Spleen (tissue), 11 donors: Measurements from ENCODE around the gene DEPP1. TPM values are rescaled to one million over a fixed set of nuclear protein-coding genes. Genes with fewer than 3 reads are reported as not detected.

Source experiments
- DNase-seq: peaks from one replicate; pipeline ENCODE4 v3.0.0-alpha.2; 2020
- H3K27ac ChIP-seq, 8 donors: fragments of 200-600 bp; sonication (generic) in 7 of 8; 1 replicate in 4 of 8; 2 replicates in 4 of 8; pipeline versions ENCODE4 v1.5.0 to v1.8.0; 2016 to 2021; ENCODE audit warnings: inconsistent platforms in 4 of 8, mild to moderate bottlenecking in 4 of 8, moderate library complexity in 1 of 8
- H3K27me3 ChIP-seq, 7 donors: fragments of 200-600 bp; sonication (generic) in 6 of 7; replicated peaks in 1 of 7; 1 replicate in 4 of 7; 2 replicates in 3 of 7; pipeline versions ENCODE4 v1.5.0 to v1.8.0; 2016 to 2021; ENCODE audit warnings: inconsistent platforms in 3 of 7, mild to moderate bottlenecking in 1 of 7
- H3K36me3 ChIP-seq, 6 donors: fragments of 200-600 bp; sonication (generic) in 5 of 6; 1 replicate in 4 of 6; 2 replicates in 2 of 6; pipeline versions ENCODE4 v1.5.0 to v1.8.0; 2016 to 2021; ENCODE audit warnings: inconsistent platforms in 2 of 6
- H3K4me1 ChIP-seq, 6 donors: fragments of 200-600 bp; sonication (generic) in 5 of 6; 1 replicate in 3 of 6; 2 replicates in 3 of 6; pipeline versions ENCODE4 v1.5.0 to v1.8.0; 2016 to 2021; ENCODE audit warnings: inconsistent platforms in 3 of 6
- H3K4me3 ChIP-seq, 8 donors: fragments of 200-600 bp; sonication (generic) in 7 of 8; 1 replicate in 4 of 8; 2 replicates in 4 of 8; pipeline versions ENCODE4 v1.5.0 to v1.8.0; 2016 to 2021; ENCODE audit warnings: inconsistent platforms in 4 of 8, mild to moderate bottlenecking in 4 of 8, moderate library complexity in 2 of 8
- H3K9me3 ChIP-seq, 8 donors: fragments of 200-600 bp; sonication (generic) in 7 of 8; 1 replicate in 4 of 8; 2 replicates in 4 of 8; pipeline versions ENCODE4 v1.5.0 to v1.8.0; 2016 to 2021; ENCODE audit warnings: inconsistent platforms in 4 of 8
- CTCF ChIP-seq, 11 experiments: fragments of 200-600 bp in 7 of 11; fragments of 450-650 bp in 4 of 11; sonication (generic) in 4 of 11; IDR thresholded peaks in 8 of 11; conservative IDR thresholded peaks in 3 of 11; 1 replicate in 7 of 11; 2 replicates in 4 of 11; pipeline versions ENCODE4 v1.4.0 to v1.8.0; 2016 to 2021; ENCODE audit warnings: antibody characterized with exemption in 11 of 11, inconsistent platforms in 4 of 11, mild to moderate bottlenecking in 1 of 11
- POLR2A ChIP-seq, 3 donors: fragments of 450-650 bp; IDR thresholded peaks; one replicate each; pipeline ENCODE4 v1.5.1; 2017; ENCODE audit warnings: antibody characterized with exemption in 3 of 3, mild to moderate bottlenecking in 1 of 3
- POLR2AphosphoS5 ChIP-seq, 3 donors: sonication (generic); formaldehyde crosslinking; IDR thresholded peaks; one replicate each; pipeline ENCODE4 v1.5.1; 2017; ENCODE audit warnings: antibody characterized with exemption in 3 of 3
- WGBS, 5 donors: extraction: QIAGEN DNeasy Blood & Tissue Kit in 3 of 5; methylation state at CpG; one replicate each; pipeline versions ENCODE4 v1.1.5 to v1.1.7; 2013 to 2018; 5-methylcytosine and 5-hydroxymethylcytosine counted together
- intact Hi-C: fragments of 100-400 bp; cut with DNase I; formaldehyde crosslinking; loops from one replicate; pipeline ENCODE4 v1.15.0; 2023; ENCODE audit warnings: low total_unique reads
- polyA plus RNA-seq, 3 donors: library from polyadenylated mRNA; stranded (reverse); fragments of 200-250 nt; gene quantifications; one replicate each; pipeline ENCODE4 v1.2.1, GENCODE V29; 2013
- total RNA-seq, 7 donors: library from RNA; depleted of rRNA in 3 of 7; stranded (reverse); fragments of >200 nt in 3 of 7; fragmentation: NEBNext Ultra II Directional in 4 of 7; extraction: Animal tissue kit (Norgen Biotek cat#: 25700) in 4 of 7; gene quantifications; one replicate each; pipeline versions ENCODE4 v1.1.0 to v1.2.1, GENCODE V29; 2016 to 2021
- donor health status: healthy with polysubstance abuse.
- donor health status: DM: no; HTN: no; CAD: no; lungs with moderate emphysema.
- donor health status: DM: no; HTN: no; CAD: no.
- donor health status: Bipolar disorder and iron deficiency.
- donor health status: healthy.
- donor health status: DM: no; HTN: no; CAD: no.
- donor health status: DM: yes; HTN: yes; CAD: no.

Gene DEPP1
- total and polyA plus RNA-seq, 10 donors: 9.5 to 90.1 (median 18.4) TPM

GRCh38 chr10:44992070-44992731 is 13.6 kb upstream of the DEPP1 start:
- 89 to 97% (median 91%) methylated on average over 7 to 11 of the region's 11 CpGs for WGBS, 5 donors
- Histone ChIP-seq H3K27ac (no peak overlapping the region), H3K27me3 (no peaks in the 10 kb centered on the region), H3K4me3 (no peak overlapping the region), H3K4me1 (peaks cover 0 to 37% (median 18%) of the 10 kb centered on the region in 6 donors), H3K9me3 (no peaks in the 10 kb centered on the region), H3K36me3 (peaks cover 0 to 66% (median 10%) of the 10 kb centered on the region in 6 donors)
- no peak for DNase-seq
- TF ChIP-seq POLR2A (IDR thresholded peaks at IDR 0.05) (no peak), POLR2AphosphoS5 (IDR thresholded peaks at IDR 0.05) (peak in 1 of 3 donors; percentile 23)
- intact Hi-C loops: no loop called here

- intact Hi-C loops: no loop called here
- 73 to 89% (median 84%) methylated on average over 5 of the region's 5 CpGs for WGBS, 5 donors
- Histone ChIP-seq H3K4me1 (peaks cover 0 to 31% (median 16%) of the 10 kb centered on the region in 6 donors), H3K36me3 (peaks cover 0 to 72% (median 10%) of the 10 kb centered on the region in 6 donors), H3K9me3 (no peaks in the 10 kb centered on the region), H3K27ac (no peak overlapping the region), H3K27me3 (no peaks in the 10 kb centered on the region), H3K4me3 (no peak overlapping the region)
- no peak for DNase-seq
- TF ChIP-seq POLR2AphosphoS5 (IDR thresholded peaks at IDR 0.05) (no peak), POLR2A (IDR thresholded peaks at IDR 0.05) (no peak), CTCF (IDR thresholded peaks at IDR 0.05 in 8 of 11, conservative IDR thresholded peaks at IDR 0.05 in 3 of 11) (no peak)
These were observed 13.0 kb upstream of the DEPP1 start for GRCh38 chr10:44991571-44991970.

- WGBS, 5 donors: 91 to 98% (median 96%) methylated on average over 7 of the region's 7 CpGs
- DNase-seq: no peak
- Histone ChIP-seq H3K27me3 (no peaks in the 10 kb centered on the region), H3K9me3 (no peaks in the 10 kb centered on the region), H3K27ac (no peak overlapping the region), H3K36me3 (peaks cover 0 to 78% (median 10%) of the 10 kb centered on the region in 6 donors), H3K4me3 (no peak overlapping the region), H3K4me1 (peaks cover 0 to 25% (median 11%) of the 10 kb centered on the region in 6 donors)
- TF ChIP-seq CTCF (IDR thresholded peaks at IDR 0.05 in 8 of 11, conservative IDR thresholded peaks at IDR 0.05 in 3 of 11) (no peak), POLR2AphosphoS5 (IDR thresholded peaks at IDR 0.05) (no peak)
- intact Hi-C loops: no loop called here
These were observed 12.4 kb upstream of the DEPP1 start for GRCh38 chr10:44990965-44991364.

- H3K27ac ChIP-seq: no peak overlapping the region
- peaks cover 0 to 85% (median 10%) of the 10 kb centered on the region in 6 donors for H3K36me3 ChIP-seq
- DNase-seq: no peak
- TF ChIP-seq POLR2AphosphoS5 (IDR thresholded peaks at IDR 0.05): no peak
- TF ChIP-seq CTCF (IDR thresholded peaks at IDR 0.05 in 8 of 11, conservative IDR thresholded peaks at IDR 0.05 in 3 of 11): no peak
- TF ChIP-seq POLR2A (IDR thresholded peaks at IDR 0.05): no peak
- H3K27me3 ChIP-seq: no peaks in the 10 kb centered on the region
- no peaks in the 10 kb centered on the region for H3K9me3 ChIP-seq
- WGBS, 5 donors: 12 to 23% (median 20%) methylated on average over 8 of the region's 8 CpGs
- H3K4me3 ChIP-seq: no peak overlapping the region
- peaks cover 0 to 18% (median 4%) of the 10 kb centered on the region in 6 donors for H3K4me1 ChIP-seq
- intact Hi-C loops: no loop called here
These were observed 11.7 kb upstream of the DEPP1 start for GRCh38 chr10:44990302-44990655.
